ENCODE results near the gene ZNF804B. TPM values are rescaled to one million over a fixed set of nuclear protein-coding genes. Genes with fewer than 3 reads are reported as not detected.

ZNF804B gene
- total RNA-seq, 1 experiment from 2014 or later: not detected

DNA sequence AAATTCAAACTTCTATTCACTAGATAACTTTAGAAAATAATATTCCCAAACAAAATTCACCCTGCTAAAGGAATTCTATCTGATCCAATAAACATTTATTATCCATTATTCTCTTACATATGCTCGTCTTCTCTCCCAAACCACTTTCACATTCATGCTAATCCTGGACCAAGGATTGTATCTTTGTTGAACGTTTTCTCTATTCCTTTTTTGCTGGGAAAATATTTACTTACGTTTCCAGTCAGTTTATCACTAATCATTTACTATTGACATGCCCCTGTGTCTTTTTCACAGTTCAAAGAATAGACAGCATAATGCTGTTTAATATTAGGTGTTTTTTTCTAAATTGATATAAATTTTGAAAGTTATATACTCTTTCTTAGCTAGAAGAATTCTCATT, 32.9 kb downstream of the ZNF804B start:
- Histone ChIP-seq H3K79me2 (ENCODE audit: low read depth) (no peaks in the 10 kb centered on the region), H3K27ac (no peak overlapping the region), H3K4me2 (no peak overlapping the region), H3F3A (ENCODE audit: insufficient read depth, low read depth) (no peaks in the 10 kb centered on the region), H3K4me1 (replicated peaks; ENCODE audit: insufficient read depth) (no peaks in the 10 kb centered on the region), H3K36me3 (ENCODE audit: low read depth) (no peaks in the 10 kb centered on the region), H4K20me1 (ENCODE audit: insufficient read depth) (no peaks in the 10 kb centered on the region), H3K4me3 (no peak overlapping the region), H2AFZ (no peak overlapping the region), H3K9me2 (ENCODE audit: insufficient read depth) (no peaks in the 10 kb centered on the region), H3K9me3 (ENCODE audit: insufficient read depth, low read depth) (no peaks in the 10 kb centered on the region), H3K27me3 (ENCODE audit: insufficient read depth, low read depth) (no peaks in the 10 kb centered on the region)
- CTCF ChIA-PET: no interaction called here
- BruUV-seq (replicated peaks): no TSS peak
- POLR2A ChIA-PET (ENCODE audit: unreplicated experiment): no interaction called here
- TF ChIP-seq, protein P1, sequence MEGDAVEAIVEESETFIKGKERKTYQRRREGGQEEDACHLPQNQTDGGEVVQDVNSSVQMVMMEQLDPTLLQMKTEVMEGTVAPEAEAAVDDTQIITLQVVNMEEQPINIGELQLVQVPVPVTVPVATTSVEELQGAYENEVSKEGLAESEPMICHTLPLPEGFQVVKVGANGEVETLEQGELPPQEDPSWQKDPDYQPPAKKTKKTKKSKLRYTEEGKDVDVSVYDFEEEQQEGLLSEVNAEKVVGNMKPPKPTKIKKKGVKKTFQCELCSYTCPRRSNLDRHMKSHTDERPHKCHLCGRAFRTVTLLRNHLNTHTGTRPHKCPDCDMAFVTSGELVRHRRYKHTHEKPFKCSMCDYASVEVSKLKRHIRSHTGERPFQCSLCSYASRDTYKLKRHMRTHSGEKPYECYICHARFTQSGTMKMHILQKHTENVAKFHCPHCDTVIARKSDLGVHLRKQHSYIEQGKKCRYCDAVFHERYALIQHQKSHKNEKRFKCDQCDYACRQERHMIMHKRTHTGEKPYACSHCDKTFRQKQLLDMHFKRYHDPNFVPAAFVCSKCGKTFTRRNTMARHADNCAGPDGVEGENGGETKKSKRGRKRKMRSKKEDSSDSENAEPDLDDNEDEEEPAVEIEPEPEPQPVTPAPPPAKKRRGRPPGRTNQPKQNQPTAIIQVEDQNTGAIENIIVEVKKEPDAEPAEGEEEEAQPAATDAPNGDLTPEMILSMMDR (conservative IDR thresholded peaks at IDR 0.05): no peak
- no peak for TF ChIP-seq EZH2 (IDR thresholded peaks at IDR 0.05; ENCODE audit: low read depth)
- intact Hi-C loops (cut with micrococcal nuclease; ENCODE audit: unreplicated experiment): no loop called here
- DNase-seq: no peak

DNA sequence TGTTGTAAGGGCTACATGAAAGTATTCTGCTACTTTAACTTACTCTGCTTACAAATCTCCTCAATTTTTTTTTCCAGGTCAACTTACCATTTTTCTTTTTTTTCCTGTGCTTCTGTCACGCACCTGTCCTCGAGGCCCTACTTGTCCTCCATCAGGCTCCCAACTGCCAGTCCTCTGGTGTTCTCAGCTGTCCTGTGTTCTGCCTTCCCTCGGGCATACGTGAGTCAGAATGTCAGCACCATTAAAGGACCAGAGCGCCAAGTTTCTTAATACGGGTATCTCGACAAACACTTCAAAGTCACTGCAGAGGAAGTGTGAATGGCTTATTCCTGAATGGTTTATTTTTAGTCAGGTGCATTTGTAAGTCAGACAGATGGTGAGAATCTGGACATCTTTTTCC, 36.1 kb downstream of the ZNF804B start, which contains the start of gene TEX47:
TSS of gene TEX47 (minus strand) at position 185 of the 400 bp plus-strand sequence. CDS start 795 bp downstream, outside the sequence.
- no peak within 1 kb of the TSS for H3K4me2 ChIP-seq
- H3K27me3 ChIP-seq (ENCODE audit: insufficient read depth, low read depth): no peaks in the 10 kb centered on the region
- DNase-seq: no peak
- POLR2A ChIA-PET (ENCODE audit: unreplicated experiment): no interaction called here
- no peaks in the 10 kb centered on the region for H4K20me1 ChIP-seq (ENCODE audit: insufficient read depth)
- intact Hi-C loops (cut with micrococcal nuclease; ENCODE audit: unreplicated experiment): no loop called here
- no peak within 1 kb of the TSS for H2AFZ ChIP-seq
- no peaks in the 10 kb centered on the region for H3K79me2 ChIP-seq (ENCODE audit: low read depth)
- CTCF ChIA-PET: no interaction called here
- no TSS peak for BruUV-seq (replicated peaks)
- H3K27ac ChIP-seq: no peak within 1 kb of the TSS
- no peaks in the 10 kb centered on the region for H3K9me3 ChIP-seq (ENCODE audit: insufficient read depth, low read depth)
- TF ChIP-seq, protein P1 (conservative IDR thresholded peaks at IDR 0.05): no peak
- no peaks in the 10 kb centered on the region for H3K36me3 ChIP-seq (ENCODE audit: low read depth)
- H3K9me2 ChIP-seq (ENCODE audit: insufficient read depth): no peaks in the 10 kb centered on the region
- no peaks in the 10 kb centered on the region for H3K4me1 ChIP-seq (replicated peaks; ENCODE audit: insufficient read depth)
- no peaks in the 10 kb centered on the region for H3F3A ChIP-seq (ENCODE audit: insufficient read depth, low read depth)
- no peak within 1 kb of the TSS for H3K4me3 ChIP-seq

DNA sequence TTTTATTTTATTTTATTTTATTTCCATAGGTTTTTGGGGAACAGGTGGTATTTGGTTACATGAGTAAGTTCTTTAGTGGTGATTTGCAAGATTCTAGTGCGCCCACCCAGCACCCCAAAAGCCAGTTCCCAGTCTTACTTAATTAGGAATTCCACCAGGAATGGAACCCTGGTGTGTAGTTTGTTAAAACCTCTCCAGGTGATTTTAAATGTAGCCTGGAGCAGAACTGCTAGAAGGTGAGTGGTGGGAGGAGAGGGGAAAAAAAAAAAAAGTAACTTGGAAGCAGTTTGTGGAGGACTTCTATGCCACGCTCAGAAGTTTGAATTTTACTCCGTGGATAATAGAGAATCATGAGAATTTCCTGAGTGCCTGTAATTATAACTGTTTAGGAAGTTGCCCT, 41.5 kb downstream of the ZNF804B start:
- no TSS peak for BruUV-seq (replicated peaks)
- H3K36me3 ChIP-seq (ENCODE audit: low read depth): no peaks in the 10 kb centered on the region
- H2AFZ ChIP-seq: no peak overlapping the region
- TF ChIP-seq EZH2 (IDR thresholded peaks at IDR 0.05; ENCODE audit: low read depth): no peak
- TF ChIP-seq, protein P1 (conservative IDR thresholded peaks at IDR 0.05): no peak
- CTCF ChIA-PET: no interaction called here
- intact Hi-C loops (cut with micrococcal nuclease; ENCODE audit: unreplicated experiment): no loop called here
- POLR2A ChIA-PET (ENCODE audit: unreplicated experiment): no interaction called here
- H3K4me2 ChIP-seq: no peak overlapping the region
- no peaks in the 10 kb centered on the region for H3K9me3 ChIP-seq (ENCODE audit: insufficient read depth, low read depth)
- H3K9me2 ChIP-seq (ENCODE audit: insufficient read depth): no peaks in the 10 kb centered on the region
- no peaks in the 10 kb centered on the region for H4K20me1 ChIP-seq (ENCODE audit: insufficient read depth)
- DNase-seq: no peak
- H3K27ac ChIP-seq: no peak overlapping the region
- H3F3A ChIP-seq (ENCODE audit: insufficient read depth, low read depth): no peaks in the 10 kb centered on the region
- no peaks in the 10 kb centered on the region for H3K79me2 ChIP-seq (ENCODE audit: low read depth)
- no peaks in the 10 kb centered on the region for H3K4me1 ChIP-seq (replicated peaks; ENCODE audit: insufficient read depth)
- H3K27me3 ChIP-seq (ENCODE audit: insufficient read depth, low read depth): no peaks in the 10 kb centered on the region
- no peak overlapping the region for H3K4me3 ChIP-seq
